K562 (cell line): Measurements from ENCODE around the gene PHF5A. TPM values are rescaled to one million over a fixed set of nuclear protein-coding genes. Genes with fewer than 3 reads are reported as not detected.
"Not testable (repeated sequence)": the region's sequence is repeated elsewhere in the genome, so short reads cannot be mapped to it uniquely, and the experiment has no call there.

Experiments used
- ATAC-seq: fragments of 200-7000 bp; cut with Tn5 transposase; 3 replicates; pipeline ENCODE4 v1.9.1; 2020; ENCODE audit warnings: moderate library complexity
- BruUV-seq: library from RNA; stranded (reverse); fragments of 400-500 nt; replicated peaks from 2 replicates; lab custom pipeline; 2021; lab: Mats Ljungman, UMichigan
- CTCF ChIA-PET: fragments of 300-600 bp; formaldehyde crosslinking; extraction: SDS; loops from one replicate; lab custom pipeline; 2021; ENCODE audit warnings: low intra/inter-chr PET ratio; lab: Yijun Ruan, JAX
- POLR2A ChIA-PET: fragments of 300-600, 350-650 bp; sonication (Branson Sonifier 250); formaldehyde crosslinking; extraction: SDS; loops from one replicate; lab custom pipeline; 2021; ENCODE audit warnings: antibody characterized with exemption, inconsistent platforms; lab: Yijun Ruan, JAX
- DNase-seq, 4 experiments: peaks; one replicate each; pipeline versions ENCODE4 v3.0.0 to v3.0.0-alpha.2; 2011 to 2018; ENCODE audit warnings: low spot score in 3 of 4, mixed read lengths in 3 of 4; ENCODE audit errors: extremely low read depth in 1 of 4
- FAIRE-seq: peaks from 2 replicates; lab custom pipeline; 2011; peaks lifted over from hg19 to GRCh38; lab: Jason Lieb, UNC
- H2AFZ ChIP-seq: 2 replicates; pipeline ENCODE4 v1.6.0; 2011; ENCODE audit warnings: low read depth, low read length, control low read depth, inconsistent platforms
- H3K27ac ChIP-seq: fragments of 200-600 bp; 3 replicates; pipeline ENCODE4 v1.8.0; 2011; ENCODE audit warnings: low read depth, mild to moderate bottlenecking, control low read depth, inconsistent platforms, low read length, moderate library complexity, mixed read lengths; ENCODE audit errors: extremely low read depth
- H3K27me3 ChIP-seq, 2 experiments: fragments of 300-600 bp in 1 of 2; 2 replicates in 1 of 2; 3 replicates in 1 of 2; pipeline versions ENCODE4 v1.6.0 to v1.8.0; 2011; ENCODE audit warnings: inconsistent platforms in 2 of 2, low read length in 2 of 2, mild to moderate bottlenecking in 1 of 2, mixed read lengths in 1 of 2, moderate library complexity in 1 of 2; ENCODE audit not compliant: control insufficient read depth in 2 of 2, insufficient read depth in 2 of 2
- H3K36me3 ChIP-seq: fragments of 300-600 bp; 3 replicates; pipeline ENCODE4 v1.8.0; 2011; ENCODE audit warnings: mild to moderate bottlenecking, low read length, inconsistent platforms; ENCODE audit not compliant: control insufficient read depth, insufficient read depth
- H3K4me1 ChIP-seq, 2 experiments: fragments of 200-600 bp in 1 of 2; replicated peaks in 1 of 2; 2 replicates in 1 of 2; 3 replicates in 1 of 2; pipeline versions ENCODE4 v1.5.1 to v1.8.0; 2011; ENCODE audit warnings: inconsistent platforms in 2 of 2, low read length in 2 of 2, mild to moderate bottlenecking in 1 of 2, mixed read lengths in 1 of 2, moderate library complexity in 1 of 2; ENCODE audit not compliant: control insufficient read depth in 2 of 2, insufficient read depth in 2 of 2
- H3K4me2 ChIP-seq: 2 replicates; pipeline ENCODE4 v1.6.1; 2011; ENCODE audit warnings: low read length, control low read depth, inconsistent platforms, mixed read lengths; ENCODE audit not compliant: insufficient read depth
- H3K4me3 ChIP-seq: fragments of 200-600 bp; sonication (generic), shearing (Covaris generic); 2 replicates; pipeline ENCODE4 v1.5.1; 2016; ENCODE audit warnings: control low read depth, inconsistent platforms
- H3K79me2 ChIP-seq: fragments of 200-600 bp; 3 replicates; pipeline ENCODE4 v1.8.0; 2011; ENCODE audit warnings: low read length, inconsistent platforms; ENCODE audit not compliant: control insufficient read depth, insufficient read depth
- H3K9ac ChIP-seq, 2 experiments: 2 replicates each; pipeline versions ENCODE4 v1.6.0 to v1.6.1; 2011; ENCODE audit warnings: low read depth in 2 of 2, low read length in 2 of 2, control low read depth in 1 of 2, inconsistent platforms in 1 of 2, mild to moderate bottlenecking in 1 of 2, mixed read lengths in 1 of 2; ENCODE audit not compliant: insufficient read depth in 1 of 2
- H3K9me1 ChIP-seq: one replicate; pipeline ENCODE4 v1.6.0; 2011; ENCODE audit warnings: inconsistent platforms, mild to moderate bottlenecking, low read length, moderate library complexity; ENCODE audit not compliant: control insufficient read depth, insufficient read depth
- H3K9me3 ChIP-seq: replicated peaks from 2 replicates; pipeline ENCODE4 v1.5.1; 2011; ENCODE audit warnings: low read depth, low read length, inconsistent platforms; ENCODE audit not compliant: control insufficient read depth, insufficient read depth
- H4K20me1 ChIP-seq: replicated peaks from 2 replicates; pipeline ENCODE4 v1.6.1; 2011; ENCODE audit warnings: low read length, inconsistent platforms, mixed read lengths; ENCODE audit not compliant: control insufficient read depth, insufficient read depth
- RBFOX2 ChIP-seq: fragments of 200-400 bp; formaldehyde crosslinking; IDR thresholded peaks from 2 replicates; pipeline ENCODE4 v1.6.1; 2017; ENCODE audit warnings: low read depth, mild to moderate bottlenecking, low read length, moderate library complexity
- ZNF184 ChIP-seq: sonication (generic); formaldehyde crosslinking; IDR thresholded peaks from 2 replicates; pipeline ENCODE4 v1.5.0; 2020; ENCODE audit warnings: missing genetic modification reagents
- WGBS: fragments of 100-300 bp; shearing (Covaris generic); methylation state at CpG from one replicate; pipeline ENCODE4 v1.1.6; 2016; ENCODE audit warnings: low coverage, mixed read lengths; ENCODE audit not compliant: insufficient coverage; ENCODE audit errors: missing lambda C conversion rate; 5-methylcytosine and 5-hydroxymethylcytosine counted together
- in situ Hi-C: fragments of 300-500 bp; cut with MboI; formaldehyde crosslinking; loops from 4 replicates; pipeline ENCODE4 v1.15.0; 2018; ENCODE audit warnings: inconsistent platforms, mixed read lengths
- intact Hi-C: fragments of 100-400 bp; cut with micrococcal nuclease; formaldehyde crosslinking; loops from 2 replicates; pipeline ENCODE4 v1.14.2; 2022
- polyA plus RNA-seq, 8 experiments: library from polyadenylated mRNA; depleted of rRNA in 4 of 8; stranded (reverse) in 5 of 8; unstranded in 3 of 8; fragments of >200 nt; fragmentation: Nextera tagmentation in 2 of 8; fragmentation: Illumina TruSeq in 1 of 8; extraction: Ambion mirVana in 2 of 8; extraction: Trizol in 1 of 8; gene quantifications; 2 replicates each; pipeline versions ENCODE4 v1.2.1 to v1.2.3, GENCODE V29; 2011 to 2014; ENCODE audit warnings: inconsistent platforms in 1 of 8, missing spikeins in 1 of 8
- total RNA-seq, 7 experiments: library from RNA; depleted of rRNA in 6 of 7; stranded (reverse); fragments of >200 nt in 6 of 7; fragmentation: Illumina TruSeq in 2 of 7; extraction: Trizol in 2 of 7; gene quantifications; 2 replicates each; pipeline versions ENCODE4 v1.2.1 to v1.2.3, GENCODE V29; 2011 to 2021; ENCODE audit warnings: low replicate concordance in 1 of 7

The PHF5A gene
- total and polyA plus RNA-seq, 9 of the 15 experiments (the other 6 are each of a cell fraction or from before 2014, with no cell fraction given), result 14.2 to 144 (median 101) TPM

DNA sequence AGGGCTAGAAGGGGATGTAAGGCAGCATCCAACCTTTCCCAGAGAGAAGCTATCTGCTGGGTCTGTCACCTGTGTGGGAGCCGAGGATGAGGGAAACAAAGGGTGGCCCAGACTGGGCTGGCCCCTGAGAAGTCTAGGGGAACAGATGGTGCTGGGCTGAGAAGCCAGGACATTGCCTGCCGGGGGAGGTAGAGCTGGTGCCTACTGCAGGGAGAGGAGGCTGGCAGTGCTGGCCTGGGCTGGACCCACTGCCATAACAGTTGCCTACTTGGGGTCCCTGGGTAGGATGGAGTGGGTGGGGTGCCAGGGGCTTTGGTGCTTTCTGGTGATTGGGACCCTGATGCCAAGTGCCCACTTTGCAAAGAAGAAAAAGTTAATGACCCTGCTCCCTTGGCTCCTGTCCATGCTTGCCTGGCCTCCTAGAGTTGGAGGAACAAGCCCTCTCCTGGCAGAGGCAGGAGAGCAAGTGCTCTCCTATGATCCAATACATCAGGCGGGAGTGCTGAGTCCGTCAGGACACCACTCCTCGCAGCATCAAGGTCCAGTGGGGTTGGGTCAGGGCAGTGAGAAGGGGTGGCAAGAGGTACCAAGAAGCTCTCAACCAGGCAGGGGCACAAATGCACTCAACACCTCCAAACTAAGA lies 34.0 kb downstream of the PHF5A start:
- H3K4me3 ChIP-seq, CTCF ChIA-PET, H3K27me3 ChIP-seq, ATAC-seq, H3K4me2 ChIP-seq, FAIRE-seq, H3K4me1 ChIP-seq, H2AFZ ChIP-seq, H3K27ac ChIP-seq, H3K9me3 ChIP-seq, BruUV-seq, H4K20me1 ChIP-seq, H3K9ac ChIP-seq, in situ Hi-C loops, H3K9me1 ChIP-seq, intact Hi-C loops: not testable (repeated sequence)
- 100% methylated on average over 4 of the region's 5 CpGs for WGBS
- DNase-seq, result peak in 1 of 4 experiments; percentile 7
- TF ChIP-seq RBFOX2, result 0 out of 2 replicates have a peak, but pooled peaks have one; percentile 17
- POLR2A ChIA-PET, result interaction anchor here (0.7 to 1.1 kb wide), 3 partner anchors 9 to 17 kb away, joined by 3 read pairs; no protein-coding TSS in a partner anchor
- Histone ChIP-seq H3K36me3 (peaks cover 42% of the 10 kb centered on the region; the same call in 2 of the 3 replicates), H3K79me2 (peaks cover 11% of the 10 kb centered on the region)

DNA sequence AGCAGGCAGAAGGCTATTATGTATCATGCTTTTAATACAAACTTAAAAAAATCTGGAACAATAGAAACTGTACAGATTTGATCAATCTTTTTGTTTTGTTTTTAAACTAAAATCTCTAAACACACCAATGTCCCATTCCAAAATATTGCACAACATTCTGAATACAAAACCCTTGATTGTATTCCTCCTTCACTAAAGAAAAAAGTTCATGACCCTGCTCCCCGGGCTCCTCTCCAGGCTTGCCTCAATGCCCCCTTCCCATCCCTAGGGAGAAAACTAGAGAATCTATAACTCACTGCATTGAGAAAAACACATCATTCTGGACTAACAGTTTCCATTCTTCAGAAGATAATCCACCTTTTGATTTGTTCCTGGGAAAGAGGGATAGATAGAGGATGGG lies 35.0 kb downstream of the PHF5A start:
- DNase-seq, H3K9me3 ChIP-seq, H3K79me2 ChIP-seq, H4K20me1 ChIP-seq, H3K9me1 ChIP-seq, CTCF ChIA-PET, H3K4me3 ChIP-seq, in situ Hi-C loops, ATAC-seq, H3K9ac ChIP-seq, H3K27ac ChIP-seq, H3K4me2 ChIP-seq, FAIRE-seq, POLR2A ChIA-PET, BruUV-seq, H2AFZ ChIP-seq, H3K27me3 ChIP-seq, H3K4me1 ChIP-seq, intact Hi-C loops: not testable (repeated sequence)
- H3K36me3 ChIP-seq, result peaks cover 39% of the 10 kb centered on the region; the same call in 2 of the 3 replicates
- 83% methylated on average over 1 of the region's 1 CpG for WGBS
- TF ChIP-seq ZNF184 (CRISPR knock-in tag), result peak; percentile 54; the same call in 1 of the 2 replicates
